ENCODE data around the gene KCNJ12. TPM values are rescaled to one million over a fixed set of nuclear protein-coding genes. Genes with fewer than 3 reads are reported as not detected.

KCNJ12 gene
- total and polyA plus RNA-seq, 5 donors from 2014 or later: 0.15 TPM; not detected in 4

GRCh38 chr17:21373036-21373435 lies 3.1 kb upstream of the KCNJ12 start:
- no peak overlapping the region for H3K27ac ChIP-seq (ENCODE audit: insufficient read depth, low read length, poor library complexity, severe bottlenecking)
- peaks cover 0 to 2% (median 0%) of the 10 kb centered on the region in 7 donors for H3K9me3 Mint-ChIP-seq
- no peaks in the 10 kb centered on the region for H3K36me3 ChIP-seq (ENCODE audit: control insufficient read depth, insufficient read depth, low read length)
- peaks cover 0 to 12% (median 1%) of the 10 kb centered on the region in 4 donors for H3K4me1 Mint-ChIP-seq
- H3K27me3 Mint-ChIP-seq: peaks cover 38% of the 10 kb centered on the region
- no peaks in the 10 kb centered on the region for H3K36me3 Mint-ChIP-seq
- no peak overlapping the region for H3K4me3 ChIP-seq (ENCODE audit: low read depth, low read length)
- no peak overlapping the region for H3K27ac Mint-ChIP-seq
- no peak for DNase-seq
- no peak for ATAC-seq (ENCODE audit: low read depth in 2 of 2)
- H3K4me3 Mint-ChIP-seq: no peak overlapping the region
- peaks cover 14% of the 10 kb centered on the region for H3K4me1 ChIP-seq (ENCODE audit: control insufficient read depth, insufficient read depth, low read length, poor library complexity, severe bottlenecking)
- H3K9me3 ChIP-seq (ENCODE audit: control insufficient read depth in 2 of 2, low read length in 2 of 2): no peaks in the 10 kb centered on the region
- H3K27me3 ChIP-seq (ENCODE audit: control insufficient read depth, insufficient read depth, low read length): peaks cover 3% of the 10 kb centered on the region

- no peak for ATAC-seq (ENCODE audit: low read depth in 2 of 2)
- Histone ChIP-seq H3K27ac (ENCODE audit: insufficient read depth, low read length, poor library complexity, severe bottlenecking) (no peak overlapping the region), H3K27me3 (ENCODE audit: control insufficient read depth, insufficient read depth, low read length) (peaks cover 3% of the 10 kb centered on the region), H3K4me1 (ENCODE audit: control insufficient read depth, insufficient read depth, low read length, poor library complexity, severe bottlenecking) (peaks cover 17% of the 10 kb centered on the region), H3K36me3 (ENCODE audit: control insufficient read depth, insufficient read depth, low read length) (no peaks in the 10 kb centered on the region), H3K9me3 (ENCODE audit: control insufficient read depth in 2 of 2, low read length in 2 of 2) (no peaks in the 10 kb centered on the region), H3K4me3 (ENCODE audit: low read depth, low read length) (no peak overlapping the region)
- Mint-ChIP-seq H3K4me1 (peaks cover 0 to 12% (median 1%) of the 10 kb centered on the region in 4 donors), H3K27me3 (peaks cover 42% of the 10 kb centered on the region), H3K36me3 (no peaks in the 10 kb centered on the region), H3K27ac (no peak overlapping the region), H3K9me3 (peaks cover 0 to 2% (median 0%) of the 10 kb centered on the region in 7 donors), H3K4me3 (no peak overlapping the region)
- DNase-seq: no peak
These were observed 2.3 kb upstream of the KCNJ12 start for GRCh38 chr17:21373696-21374440.

- Histone ChIP-seq H3K9me3 (ENCODE audit: control insufficient read depth in 2 of 2, low read length in 2 of 2) (no peaks in the 10 kb centered on the region), H3K4me1 (ENCODE audit: control insufficient read depth, insufficient read depth, low read length, poor library complexity, severe bottlenecking) (peaks cover 17% of the 10 kb centered on the region), H3K27ac (ENCODE audit: insufficient read depth, low read length, poor library complexity, severe bottlenecking) (no peak overlapping the region), H3K36me3 (ENCODE audit: control insufficient read depth, insufficient read depth, low read length) (no peaks in the 10 kb centered on the region), H3K27me3 (ENCODE audit: control insufficient read depth, insufficient read depth, low read length) (peaks cover 3% of the 10 kb centered on the region), H3K4me3 (ENCODE audit: low read depth, low read length) (no peak overlapping the region)
- no peaks in the 10 kb centered on the region for H3K36me3 Mint-ChIP-seq
- DNase-seq: no peak
- peaks cover 43% of the 10 kb centered on the region for H3K27me3 Mint-ChIP-seq
- ATAC-seq (ENCODE audit: low read depth in 2 of 2): no peak
- peaks cover 0 to 12% (median 1%) of the 10 kb centered on the region in 4 donors for H3K4me1 Mint-ChIP-seq
- no peak overlapping the region for H3K27ac Mint-ChIP-seq
- peaks cover 0 to 2% (median 0%) of the 10 kb centered on the region in 7 donors for H3K9me3 Mint-ChIP-seq
- no peak overlapping the region for H3K4me3 Mint-ChIP-seq
These were observed 1.6 kb upstream of the KCNJ12 start for GRCh38 chr17:21374441-21375161.

- no peak for ATAC-seq (ENCODE audit: low read depth in 2 of 2)
- Mint-ChIP-seq H3K9me3 (peaks cover 0 to 2% (median 0%) of the 10 kb centered on the region in 7 donors), H3K4me1 (peaks cover 0 to 12% (median 1%) of the 10 kb centered on the region in 4 donors), H3K27me3 (peaks cover 43% of the 10 kb centered on the region), H3K4me3 (peak overlapping the region in 1 of 4 donors; percentile 43), H3K27ac (no peak overlapping the region), H3K36me3 (no peaks in the 10 kb centered on the region)
- Histone ChIP-seq H3K27ac (ENCODE audit: insufficient read depth, low read length, poor library complexity, severe bottlenecking) (no peak overlapping the region), H3K4me1 (ENCODE audit: control insufficient read depth, insufficient read depth, low read length, poor library complexity, severe bottlenecking) (peaks cover 17% of the 10 kb centered on the region), H3K27me3 (ENCODE audit: control insufficient read depth, insufficient read depth, low read length) (peaks cover 3% of the 10 kb centered on the region), H3K36me3 (ENCODE audit: control insufficient read depth, insufficient read depth, low read length) (no peaks in the 10 kb centered on the region), H3K9me3 (ENCODE audit: control insufficient read depth in 2 of 2, low read length in 2 of 2) (no peaks in the 10 kb centered on the region), H3K4me3 (ENCODE audit: low read depth, low read length) (no peak overlapping the region)
- no peak for DNase-seq
These were observed 996 bp upstream of the KCNJ12 start for GRCh38 chr17:21375162-21375560.

GRCh38 chr17:21375757-21376080 lies 438 bp upstream of the KCNJ12 start:
- Histone ChIP-seq H3K27me3 (ENCODE audit: control insufficient read depth, insufficient read depth, low read length) (peaks cover 3% of the 10 kb centered on the region), H3K9me3 (ENCODE audit: control insufficient read depth in 2 of 2, low read length in 2 of 2) (no peaks in the 10 kb centered on the region), H3K36me3 (ENCODE audit: control insufficient read depth, insufficient read depth, low read length) (no peaks in the 10 kb centered on the region), H3K4me3 (ENCODE audit: low read depth, low read length) (no peak overlapping the region), H3K27ac (ENCODE audit: insufficient read depth, low read length, poor library complexity, severe bottlenecking) (no peak overlapping the region), H3K4me1 (ENCODE audit: control insufficient read depth, insufficient read depth, low read length, poor library complexity, severe bottlenecking) (peaks cover 17% of the 10 kb centered on the region)
- peaks cover 43% of the 10 kb centered on the region for H3K27me3 Mint-ChIP-seq
- ATAC-seq (ENCODE audit: low read depth in 2 of 2) (no peak), DNase-seq (peak in 1 of 3 donors; percentile 9)
- H3K9me3 Mint-ChIP-seq: peaks cover 0 to 2% (median 0%) of the 10 kb centered on the region in 7 donors
- H3K4me3 Mint-ChIP-seq: peak overlapping the region in 1 of 4 donors; percentile 57
- H3K4me1 Mint-ChIP-seq: peaks cover 0 to 12% (median 1%) of the 10 kb centered on the region in 4 donors
- H3K27ac Mint-ChIP-seq: peak overlapping the region in 1 of 3 donors; percentile 83
- no peaks in the 10 kb centered on the region for H3K36me3 Mint-ChIP-seq

GRCh38 chr17:21376759-21377690 lies 868 bp downstream of the KCNJ12 start:
- Histone ChIP-seq H3K9me3 (ENCODE audit: control insufficient read depth in 2 of 2, low read length in 2 of 2) (no peaks in the 10 kb centered on the region), H3K27me3 (ENCODE audit: control insufficient read depth, insufficient read depth, low read length) (peaks cover 3% of the 10 kb centered on the region), H3K36me3 (ENCODE audit: control insufficient read depth, insufficient read depth, low read length) (no peaks in the 10 kb centered on the region), H3K4me1 (ENCODE audit: control insufficient read depth, insufficient read depth, low read length, poor library complexity, severe bottlenecking) (peaks cover 17% of the 10 kb centered on the region), H3K4me3 (ENCODE audit: low read depth, low read length) (no peak overlapping the region), H3K27ac (ENCODE audit: insufficient read depth, low read length, poor library complexity, severe bottlenecking) (no peak overlapping the region)
- peaks cover 0 to 5% (median 0%) of the 10 kb centered on the region in 7 donors for H3K9me3 Mint-ChIP-seq
- H3K4me1 Mint-ChIP-seq: peaks cover 0 to 12% (median 1%) of the 10 kb centered on the region in 4 donors
- no peaks in the 10 kb centered on the region for H3K36me3 Mint-ChIP-seq
- no peak overlapping the region for H3K27ac Mint-ChIP-seq
- ATAC-seq (ENCODE audit: low read depth in 2 of 2) (no peak), DNase-seq (no peak)
- peak overlapping the region in 2 of 4 donors; percentile 9 to 56 for H3K4me3 Mint-ChIP-seq
- H3K27me3 Mint-ChIP-seq: peaks cover 41% of the 10 kb centered on the region

GRCh38 chr17:21377705-21378396 lies 1.7 kb downstream of the KCNJ12 start:
- peaks cover 17% of the 10 kb centered on the region for H3K4me1 ChIP-seq (ENCODE audit: control insufficient read depth, insufficient read depth, low read length, poor library complexity, severe bottlenecking)
- H3K27me3 Mint-ChIP-seq: peaks cover 38% of the 10 kb centered on the region
- no peak overlapping the region for H3K27ac Mint-ChIP-seq
- no peaks in the 10 kb centered on the region for H3K36me3 ChIP-seq (ENCODE audit: control insufficient read depth, insufficient read depth, low read length)
- H3K9me3 ChIP-seq (ENCODE audit: control insufficient read depth in 2 of 2, low read length in 2 of 2): no peaks in the 10 kb centered on the region
- H3K27me3 ChIP-seq (ENCODE audit: control insufficient read depth, insufficient read depth, low read length): peaks cover 3% of the 10 kb centered on the region
- H3K27ac ChIP-seq (ENCODE audit: insufficient read depth, low read length, poor library complexity, severe bottlenecking): no peak overlapping the region
- DNase-seq (no peak), ATAC-seq (ENCODE audit: low read depth in 2 of 2) (no peak)
- no peaks in the 10 kb centered on the region for H3K36me3 Mint-ChIP-seq
- peaks cover 0 to 3% (median 0%) of the 10 kb centered on the region in 7 donors for H3K9me3 Mint-ChIP-seq
- H3K4me3 ChIP-seq (ENCODE audit: low read depth, low read length): no peak overlapping the region
- peak overlapping the region in 1 of 4 donors; percentile 56 for H3K4me3 Mint-ChIP-seq
- H3K4me1 Mint-ChIP-seq: peaks cover 0 to 12% (median 1%) of the 10 kb centered on the region in 4 donors

Data from CD4-positive, CD25-positive, alpha-beta regulatory T cell (primary cell).